K562 (cell line): Measurements from ENCODE around the gene LXN. TPM values are rescaled to one million over a fixed set of nuclear protein-coding genes. Genes with fewer than 3 reads are reported as not detected.

ENCODE experiments used
- ATAC-seq: fragments of 200-7000 bp; cut with Tn5 transposase; 3 replicates; pipeline ENCODE4 v1.9.1; 2020; ENCODE audit warnings: moderate library complexity
- BruUV-seq: library from RNA; stranded (reverse); fragments of 400-500 nt; replicated peaks from 2 replicates; lab custom pipeline; 2021; lab: Mats Ljungman, UMichigan
- CTCF ChIA-PET: fragments of 300-600 bp; formaldehyde crosslinking; extraction: SDS; loops from one replicate; lab custom pipeline; 2021; ENCODE audit warnings: low intra/inter-chr PET ratio; lab: Yijun Ruan, JAX
- POLR2A ChIA-PET: fragments of 300-600, 350-650 bp; sonication (Branson Sonifier 250); formaldehyde crosslinking; extraction: SDS; loops from one replicate; lab custom pipeline; 2021; ENCODE audit warnings: antibody characterized with exemption, inconsistent platforms; lab: Yijun Ruan, JAX
- DNase-seq, 4 experiments: peaks; one replicate each; pipeline versions ENCODE4 v3.0.0 to v3.0.0-alpha.2; 2011 to 2018; ENCODE audit warnings: low spot score in 3 of 4, mixed read lengths in 3 of 4; ENCODE audit errors: extremely low read depth in 1 of 4
- FAIRE-seq: peaks from 2 replicates; lab custom pipeline; 2011; peaks lifted over from hg19 to GRCh38; lab: Jason Lieb, UNC
- H2AFZ ChIP-seq: 2 replicates; pipeline ENCODE4 v1.6.0; 2011; ENCODE audit warnings: low read depth, low read length, control low read depth, inconsistent platforms
- H3K27ac ChIP-seq: fragments of 200-600 bp; 3 replicates; pipeline ENCODE4 v1.8.0; 2011; ENCODE audit warnings: low read depth, mild to moderate bottlenecking, control low read depth, inconsistent platforms, low read length, moderate library complexity, mixed read lengths; ENCODE audit errors: extremely low read depth
- H3K27me3 ChIP-seq, 2 experiments: fragments of 300-600 bp in 1 of 2; 2 replicates in 1 of 2; 3 replicates in 1 of 2; pipeline versions ENCODE4 v1.6.0 to v1.8.0; 2011; ENCODE audit warnings: inconsistent platforms in 2 of 2, low read length in 2 of 2, mild to moderate bottlenecking in 1 of 2, mixed read lengths in 1 of 2, moderate library complexity in 1 of 2; ENCODE audit not compliant: control insufficient read depth in 2 of 2, insufficient read depth in 2 of 2
- H3K36me3 ChIP-seq: fragments of 300-600 bp; 3 replicates; pipeline ENCODE4 v1.8.0; 2011; ENCODE audit warnings: mild to moderate bottlenecking, low read length, inconsistent platforms; ENCODE audit not compliant: control insufficient read depth, insufficient read depth
- H3K4me1 ChIP-seq, 2 experiments: fragments of 200-600 bp in 1 of 2; replicated peaks in 1 of 2; 2 replicates in 1 of 2; 3 replicates in 1 of 2; pipeline versions ENCODE4 v1.5.1 to v1.8.0; 2011; ENCODE audit warnings: inconsistent platforms in 2 of 2, low read length in 2 of 2, mild to moderate bottlenecking in 1 of 2, mixed read lengths in 1 of 2, moderate library complexity in 1 of 2; ENCODE audit not compliant: control insufficient read depth in 2 of 2, insufficient read depth in 2 of 2
- H3K4me2 ChIP-seq: 2 replicates; pipeline ENCODE4 v1.6.1; 2011; ENCODE audit warnings: low read length, control low read depth, inconsistent platforms, mixed read lengths; ENCODE audit not compliant: insufficient read depth
- H3K4me3 ChIP-seq: fragments of 200-600 bp; sonication (generic), shearing (Covaris generic); 2 replicates; pipeline ENCODE4 v1.5.1; 2016; ENCODE audit warnings: control low read depth, inconsistent platforms
- H3K79me2 ChIP-seq: fragments of 200-600 bp; 3 replicates; pipeline ENCODE4 v1.8.0; 2011; ENCODE audit warnings: low read length, inconsistent platforms; ENCODE audit not compliant: control insufficient read depth, insufficient read depth
- H3K9ac ChIP-seq, 2 experiments: 2 replicates each; pipeline versions ENCODE4 v1.6.0 to v1.6.1; 2011; ENCODE audit warnings: low read depth in 2 of 2, low read length in 2 of 2, control low read depth in 1 of 2, inconsistent platforms in 1 of 2, mild to moderate bottlenecking in 1 of 2, mixed read lengths in 1 of 2; ENCODE audit not compliant: insufficient read depth in 1 of 2
- H3K9me1 ChIP-seq: one replicate; pipeline ENCODE4 v1.6.0; 2011; ENCODE audit warnings: inconsistent platforms, mild to moderate bottlenecking, low read length, moderate library complexity; ENCODE audit not compliant: control insufficient read depth, insufficient read depth
- H3K9me3 ChIP-seq: replicated peaks from 2 replicates; pipeline ENCODE4 v1.5.1; 2011; ENCODE audit warnings: low read depth, low read length, inconsistent platforms; ENCODE audit not compliant: control insufficient read depth, insufficient read depth
- H4K20me1 ChIP-seq: replicated peaks from 2 replicates; pipeline ENCODE4 v1.6.1; 2011; ENCODE audit warnings: low read length, inconsistent platforms, mixed read lengths; ENCODE audit not compliant: control insufficient read depth, insufficient read depth
- BCOR ChIP-seq: fragments of 450-650 bp; IDR thresholded peaks from 2 replicates; pipeline ENCODE4 v1.6.1; 2016
- CHD2 ChIP-seq: IDR thresholded peaks from 2 replicates; pipeline ENCODE4 v1.6.1; 2011; ENCODE audit warnings: low read depth, low read length
- CREB5 ChIP-seq: fragments of 250-450 bp; sonication (Bioruptor Pico); IDR thresholded peaks from 2 replicates; pipeline ENCODE4 v1.5.0; 2020; ENCODE audit warnings: mild to moderate bottlenecking
- NEUROD1 ChIP-seq: fragments of 150-350 bp; IDR thresholded peaks from 2 replicates; pipeline ENCODE4 v1.6.1; 2014; ENCODE audit warnings: borderline replicate concordance, low read length, low read depth; ENCODE audit not compliant: partially characterized antibody
- PATZ1 ChIP-seq: fragments of 250-450 bp; sonication (Bioruptor Pico); IDR thresholded peaks from 2 replicates; pipeline ENCODE4 v1.5.0; 2020; ENCODE audit warnings: mild to moderate bottlenecking, borderline replicate concordance
- RBM22 ChIP-seq: fragments of 200-400 bp; formaldehyde crosslinking; IDR thresholded peaks from 2 replicates; pipeline ENCODE4 v1.6.1; 2018; ENCODE audit warnings: low read length, low read depth; ENCODE audit not compliant: poor library complexity, severe bottlenecking
- TAF15 ChIP-seq: fragments of 200-400 bp; formaldehyde crosslinking; IDR thresholded peaks from 2 replicates; pipeline ENCODE4 v1.6.1; 2017; ENCODE audit warnings: mild to moderate bottlenecking, low read depth, low read length, moderate library complexity
- TRIM25 ChIP-seq: fragments of 450-650 bp; IDR thresholded peaks from 2 replicates; pipeline ENCODE4 v1.7.0; 2016; ENCODE audit warnings: borderline replicate concordance
- ZBTB17 ChIP-seq: fragments of 450-650 bp; formaldehyde crosslinking; IDR thresholded peaks from 2 replicates; pipeline ENCODE4 v1.4.0; 2020; ENCODE audit warnings: mild to moderate bottlenecking
- ZNF311 ChIP-seq: fragments of 250-450 bp; sonication (Bioruptor Pico); IDR thresholded peaks from 2 replicates; pipeline ENCODE4 v1.4.0; 2020; ENCODE audit warnings: mild to moderate bottlenecking, moderate library complexity
- ZNF316 ChIP-seq: fragments of 450-650 bp; IDR thresholded peaks from 2 replicates; pipeline ENCODE4 v1.6.1; 2016
- WGBS: fragments of 100-300 bp; shearing (Covaris generic); methylation state at CpG from one replicate; pipeline ENCODE4 v1.1.6; 2016; ENCODE audit warnings: low coverage, mixed read lengths; ENCODE audit not compliant: insufficient coverage; ENCODE audit errors: missing lambda C conversion rate; 5-methylcytosine and 5-hydroxymethylcytosine counted together
- in situ Hi-C: fragments of 300-500 bp; cut with MboI; formaldehyde crosslinking; loops from 4 replicates; pipeline ENCODE4 v1.15.0; 2018; ENCODE audit warnings: inconsistent platforms, mixed read lengths
- intact Hi-C: fragments of 100-400 bp; cut with micrococcal nuclease; formaldehyde crosslinking; loops from 2 replicates; pipeline ENCODE4 v1.14.2; 2022
- polyA plus RNA-seq, 8 experiments: library from polyadenylated mRNA; depleted of rRNA in 4 of 8; stranded (reverse) in 5 of 8; unstranded in 3 of 8; fragments of >200 nt; fragmentation: Nextera tagmentation in 2 of 8; fragmentation: Illumina TruSeq in 1 of 8; extraction: Ambion mirVana in 2 of 8; extraction: Trizol in 1 of 8; gene quantifications; 2 replicates each; pipeline versions ENCODE4 v1.2.1 to v1.2.3, GENCODE V29; 2011 to 2014; ENCODE audit warnings: inconsistent platforms in 1 of 8, missing spikeins in 1 of 8
- total RNA-seq, 7 experiments: library from RNA; depleted of rRNA in 6 of 7; stranded (reverse); fragments of >200 nt in 6 of 7; fragmentation: Illumina TruSeq in 2 of 7; extraction: Trizol in 2 of 7; gene quantifications; 2 replicates each; pipeline versions ENCODE4 v1.2.1 to v1.2.3, GENCODE V29; 2011 to 2021; ENCODE audit warnings: low replicate concordance in 1 of 7
- TF ChIP-seq, protein P1 (sequence below): fragments of 250-450 bp; sonication (Bioruptor Pico); IDR thresholded peaks from 2 replicates; pipeline ENCODE4 v1.8.0; 2021; ENCODE audit warnings: borderline replicate concordance, mild to moderate bottlenecking, moderate library complexity; ENCODE audit not compliant: poor library complexity, severe bottlenecking
- TF ChIP-seq, protein P2 (sequence below): fragments of 250-450 bp; sonication (Bioruptor Pico); IDR thresholded peaks from 2 replicates; pipeline ENCODE4 v1.8.0; 2022; ENCODE audit warnings: moderate library complexity, mild to moderate bottlenecking, inconsistent platforms

Gene LXN
- total and polyA plus RNA-seq, 9 of the 15 experiments (the other 6 are each of a cell fraction or from before 2014, with no cell fraction given), result 0.08 to 0.13 TPM; not detected in 7

DNA sequence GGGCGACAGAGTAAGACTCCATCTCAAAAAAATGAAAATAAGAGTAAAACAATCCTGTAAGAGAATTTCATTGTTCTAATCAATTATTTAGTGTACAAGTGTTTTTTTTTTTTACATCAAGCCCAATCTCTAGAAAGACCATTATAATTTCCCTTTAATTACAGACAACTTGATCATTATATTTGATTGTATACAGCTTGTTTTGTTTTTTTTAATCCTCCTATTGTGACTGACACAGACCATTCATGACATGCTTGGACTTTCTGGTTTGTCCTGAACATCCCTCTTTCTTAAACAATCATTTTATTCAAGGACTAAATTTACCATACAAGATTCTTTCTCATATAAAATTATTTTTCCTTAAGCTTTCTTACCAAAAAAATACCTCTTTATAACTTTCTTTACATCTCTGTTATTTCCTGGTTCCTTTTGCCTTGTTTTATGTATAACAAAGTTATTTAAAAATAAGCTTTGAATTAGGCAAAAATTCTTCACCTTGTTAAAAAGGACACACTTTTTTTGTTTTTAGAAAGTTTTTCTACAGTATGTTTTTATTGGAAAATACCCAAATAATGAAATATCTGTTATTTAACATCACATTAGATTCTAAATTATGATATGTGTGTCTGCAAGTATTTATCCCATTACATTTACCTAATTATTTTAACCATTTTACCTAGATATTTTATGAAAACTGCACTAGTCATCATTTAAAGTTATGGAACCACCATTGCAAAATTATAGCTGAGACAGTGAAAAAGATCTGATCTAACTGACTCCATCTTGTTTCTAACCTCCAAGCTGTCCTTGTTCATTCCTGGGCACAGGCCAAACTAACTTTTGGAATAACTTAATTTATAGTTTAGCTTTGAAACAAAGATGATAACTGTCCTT, 54.2 kb downstream of the LXN start:
- FAIRE-seq (no peak), ATAC-seq (no peak), DNase-seq (no peak)
- Histone ChIP-seq H3K27me3 (no peaks in the 10 kb centered on the region), H3K4me1 (no peaks in the 10 kb centered on the region), H3K9me3 (0 out of 2 replicates have a peak, but pooled peaks cover 2% of the 10 kb centered on the region), H4K20me1 (no peaks in the 10 kb centered on the region), H3K36me3 (no peaks in the 10 kb centered on the region), H2AFZ (0 out of 2 replicates have a peak overlapping the region, but pooled peaks have one; percentile 24), H3K9ac (no peak overlapping the region), H3K4me2 (no peak overlapping the region), H3K27ac (no peak overlapping the region), H3K9me1 (no peaks in the 10 kb centered on the region), H3K79me2 (no peaks in the 10 kb centered on the region), H3K4me3 (no peak overlapping the region)
- ChIA-PET POLR2A (interaction anchor here (0.7 to 1.2 kb wide), 2 partner anchors 9 to 32 kb away, joined by 3 to 6 read pairs; no protein-coding TSS in a partner anchor), CTCF (no interaction called here)
- 8% methylated on average over 1 of the region's 1 CpG for WGBS
- intact Hi-C loops, result no loop called here
- no TSS peak for BruUV-seq
- in situ Hi-C loops, result no loop called here
- TF ChIP-seq BCOR (no peak), ZNF311 (CRISPR knock-in tag) (no peak), NEUROD1 (no peak), ZNF316 (peak; percentile 62), CREB5 (CRISPR knock-in tag) (no peak), CHD2 (no peak), PATZ1 (CRISPR knock-in tag) (no peak), TRIM25 (no peak), ZBTB17 (CRISPR knock-in tag) (no peak), TAF15 (no peak), RBM22 (no peak)
- TF ChIP-seq, protein P1, sequence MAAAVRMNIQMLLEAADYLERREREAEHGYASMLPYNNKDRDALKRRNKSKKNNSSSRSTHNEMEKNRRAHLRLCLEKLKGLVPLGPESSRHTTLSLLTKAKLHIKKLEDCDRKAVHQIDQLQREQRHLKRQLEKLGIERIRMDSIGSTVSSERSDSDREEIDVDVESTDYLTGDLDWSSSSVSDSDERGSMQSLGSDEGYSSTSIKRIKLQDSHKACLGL (CRISPR knock-in tag), result no peak
- TF ChIP-seq, protein P2, sequence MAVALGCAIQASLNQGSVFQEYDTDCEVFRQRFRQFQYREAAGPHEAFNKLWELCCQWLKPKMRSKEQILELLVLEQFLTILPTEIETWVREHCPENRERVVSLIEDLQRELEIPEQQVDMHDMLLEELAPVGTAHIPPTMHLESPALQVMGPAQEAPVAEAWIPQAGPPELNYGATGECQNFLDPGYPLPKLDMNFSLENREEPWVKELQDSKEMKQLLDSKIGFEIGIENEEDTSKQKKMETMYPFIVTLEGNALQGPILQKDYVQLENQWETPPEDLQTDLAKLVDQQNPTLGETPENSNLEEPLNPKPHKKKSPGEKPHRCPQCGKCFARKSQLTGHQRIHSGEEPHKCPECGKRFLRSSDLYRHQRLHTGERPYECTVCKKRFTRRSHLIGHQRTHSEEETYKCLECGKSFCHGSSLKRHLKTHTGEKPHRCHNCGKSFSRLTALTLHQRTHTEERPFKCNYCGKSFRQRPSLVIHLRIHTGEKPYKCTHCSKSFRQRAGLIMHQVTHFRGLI (CRISPR knock-in tag), result no peak
